Natural killer cell treated with Interleukin-12 subunit alpha and Interleukin-12 subunit beta and Interleukin-15 and Interleukin-18, amount 100 ng/mL, for 72 hours (primary cell): ENCODE data around the gene AAK1. TPM values are rescaled to one million over a fixed set of nuclear protein-coding genes. Genes with fewer than 3 reads are reported as not detected.

Source experiments
- ATAC-seq, 2 donors: fragments of 150-1000 bp; cut with Tn5 transposase in 1 of 2; sonication (Bioruptor Pico), chemical (Tn5 transposase) in 1 of 2; 2 replicates each; pipeline ENCODE4 v1.10.0; 2021
- DNase-seq: peaks from one replicate; pipeline ENCODE4 v3.0.0; 2022; ENCODE audit warnings: low spot score
- H3K27ac Mint-ChIP-seq, 2 donors: 1 replicate in 1 of 2; 2 replicates in 1 of 2; pipeline ENCODE4 v1.8.0; 2022; ENCODE audit warnings: mixed read lengths in 2 of 2, mild to moderate bottlenecking in 1 of 2, moderate library complexity in 1 of 2
- H3K27me3 Mint-ChIP-seq, 2 donors: 1 replicate in 1 of 2; 2 replicates in 1 of 2; pipeline ENCODE4 v1.8.0; 2022; ENCODE audit warnings: mixed read lengths in 2 of 2
- H3K36me3 Mint-ChIP-seq: one replicate; pipeline ENCODE4 v1.8.0; 2022; ENCODE audit warnings: mixed read lengths
- H3K4me1 Mint-ChIP-seq, 2 donors: 1 replicate in 1 of 2; 2 replicates in 1 of 2; pipeline ENCODE4 v1.8.0; 2022; ENCODE audit warnings: low read depth in 2 of 2, mixed read lengths in 2 of 2, mild to moderate bottlenecking in 1 of 2
- H3K4me3 Mint-ChIP-seq: one replicate; pipeline ENCODE4 v1.8.0; 2022; ENCODE audit warnings: mixed read lengths
- H3K9me3 Mint-ChIP-seq: 2 replicates; pipeline ENCODE4 v1.8.0; 2022; ENCODE audit warnings: mixed read lengths
- total RNA-seq, 2 donors: library from RNA; stranded (reverse); gene quantifications; one replicate each; pipeline ENCODE4 v1.2.3, GENCODE V29; 2022

AAK1 gene
- total RNA-seq, 2 donors from 2014 or later: 97.1 to 114 TPM

GRCh38 chr2:69538249-69538648 lies 105.3 kb downstream of the AAK1 start:
- Mint-ChIP-seq H3K27me3 (no peaks in the 10 kb centered on the region), H3K4me3 (no peak overlapping the region), H3K9me3 (peaks cover 3% of the 10 kb centered on the region), H3K4me1 (peaks cover 38 to 39% of the 10 kb centered on the region in 2 donors), H3K36me3 (peaks cover 33% of the 10 kb centered on the region), H3K27ac (peak overlapping the region in 1 of 2 donors; percentile 31)
- peak in 1 of 2 donors; percentile 64 for ATAC-seq
- DNase-seq: no peak

GRCh38 chr2:69535817-69536241 lies 107.7 kb downstream of the AAK1 start:
- DNase-seq (no peak), ATAC-seq (no peak)
- Mint-ChIP-seq H3K36me3 (peaks cover 38% of the 10 kb centered on the region), H3K27ac (peak overlapping the region; percentile 24 to 76), H3K4me1 (peaks cover 38 to 39% of the 10 kb centered on the region in 2 donors), H3K4me3 (no peak overlapping the region), H3K27me3 (no peaks in the 10 kb centered on the region), H3K9me3 (peaks cover 3% of the 10 kb centered on the region)

- Mint-ChIP-seq H3K4me3 (no peak overlapping the region), H3K36me3 (peaks cover 41% of the 10 kb centered on the region), H3K27me3 (no peaks in the 10 kb centered on the region), H3K4me1 (peaks cover 10 to 12% of the 10 kb centered on the region in 2 donors), H3K27ac (no peak overlapping the region), H3K9me3 (peaks cover 3% of the 10 kb centered on the region)
- ATAC-seq (no peak), DNase-seq (no peak)
Observed at GRCh38 chr2:69531186-69531585, 112.4 kb downstream of the AAK1 start.

- no peak overlapping the region for H3K4me3 Mint-ChIP-seq
- H3K27ac Mint-ChIP-seq: no peak overlapping the region
- H3K4me1 Mint-ChIP-seq: no peaks in the 10 kb centered on the region
- DNase-seq (no peak), ATAC-seq (no peak)
- H3K27me3 Mint-ChIP-seq: no peaks in the 10 kb centered on the region
- peaks cover 2% of the 10 kb centered on the region for H3K9me3 Mint-ChIP-seq
- H3K36me3 Mint-ChIP-seq: peaks cover 26% of the 10 kb centered on the region
Observed at GRCh38 chr2:69529480-69529879, 114.1 kb downstream of the AAK1 start.

- no peak for ATAC-seq
- H3K4me3 Mint-ChIP-seq: no peak overlapping the region
- no peak overlapping the region for H3K27ac Mint-ChIP-seq
- H3K36me3 Mint-ChIP-seq: peaks cover 17% of the 10 kb centered on the region
- H3K27me3 Mint-ChIP-seq: no peaks in the 10 kb centered on the region
- DNase-seq: no peak
- peaks cover 0 to 3% of the 10 kb centered on the region in 2 donors for H3K4me1 Mint-ChIP-seq
- no peaks in the 10 kb centered on the region for H3K9me3 Mint-ChIP-seq
Observed at GRCh38 chr2:69525261-69525660, 118.3 kb downstream of the AAK1 start.

GRCh38 chr2:69524799-69525198 lies 118.7 kb downstream of the AAK1 start:
- H3K36me3 Mint-ChIP-seq: peaks cover 17% of the 10 kb centered on the region
- no peaks in the 10 kb centered on the region for H3K9me3 Mint-ChIP-seq
- no peaks in the 10 kb centered on the region for H3K27me3 Mint-ChIP-seq
- H3K27ac Mint-ChIP-seq: no peak overlapping the region
- no peak for DNase-seq
- H3K4me3 Mint-ChIP-seq: no peak overlapping the region
- H3K4me1 Mint-ChIP-seq: peaks cover 0 to 3% of the 10 kb centered on the region in 2 donors
- ATAC-seq: no peak

- peaks cover 25% of the 10 kb centered on the region for H3K36me3 Mint-ChIP-seq
- no peak for ATAC-seq
Observed at GRCh38 chr2:69521747-69522146, 121.8 kb downstream of the AAK1 start.

GRCh38 chr2:69518841-69519240 lies 124.7 kb downstream of the AAK1 start:
- no peak for DNase-seq
- Mint-ChIP-seq H3K27ac (peak overlapping the region; percentile 41 to 59), H3K27me3 (no peaks in the 10 kb centered on the region), H3K4me3 (no peak overlapping the region), H3K36me3 (peaks cover 34% of the 10 kb centered on the region), H3K4me1 (peaks cover 13 to 16% of the 10 kb centered on the region in 2 donors), H3K9me3 (no peaks in the 10 kb centered on the region)
- ATAC-seq: peak; percentile 62

More at GRCh38 chr2:69521747-69522146, 121.8 kb downstream of the AAK1 start:
- no peak for DNase-seq
- no peaks in the 10 kb centered on the region for H3K9me3 Mint-ChIP-seq
- peaks cover 8 to 16% of the 10 kb centered on the region in 2 donors for H3K4me1 Mint-ChIP-seq
- H3K27ac Mint-ChIP-seq: peak overlapping the region in 1 of 2 donors; percentile 73
- H3K27me3 Mint-ChIP-seq: no peaks in the 10 kb centered on the region
- H3K4me3 Mint-ChIP-seq: no peak overlapping the region

GRCh38 chr2:69517410-69517809 lies 126.1 kb downstream of the AAK1 start:
- Mint-ChIP-seq H3K4me3 (no peak overlapping the region), H3K4me1 (peaks cover 13 to 16% of the 10 kb centered on the region in 2 donors), H3K9me3 (no peaks in the 10 kb centered on the region), H3K27ac (peak overlapping the region in 1 of 2 donors; percentile 76), H3K27me3 (no peaks in the 10 kb centered on the region), H3K36me3 (peaks cover 42% of the 10 kb centered on the region)
- no peak for ATAC-seq
- DNase-seq: no peak

- H3K4me1 Mint-ChIP-seq: peaks cover 13% of the 10 kb centered on the region in 2 donors
- ATAC-seq: no peak
Observed at GRCh38 chr2:69514819-69515218, 128.7 kb downstream of the AAK1 start.

GRCh38 chr2:69514406-69514805 lies 129.1 kb downstream of the AAK1 start:
- no peaks in the 10 kb centered on the region for H3K9me3 Mint-ChIP-seq
- H3K27ac Mint-ChIP-seq: peak overlapping the region in 1 of 2 donors; percentile 21
- H3K36me3 Mint-ChIP-seq: peaks cover 50% of the 10 kb centered on the region
- no peak for DNase-seq
- no peak for ATAC-seq
- H3K27me3 Mint-ChIP-seq: no peaks in the 10 kb centered on the region
- H3K4me3 Mint-ChIP-seq: no peak overlapping the region
- H3K4me1 Mint-ChIP-seq: peaks cover 11 to 12% of the 10 kb centered on the region in 2 donors

More at GRCh38 chr2:69514819-69515218, 128.7 kb downstream of the AAK1 start:
- DNase-seq: no peak
- H3K27me3 Mint-ChIP-seq: no peaks in the 10 kb centered on the region
- peak overlapping the region in 1 of 2 donors; percentile 21 for H3K27ac Mint-ChIP-seq
- H3K9me3 Mint-ChIP-seq: no peaks in the 10 kb centered on the region
- H3K4me3 Mint-ChIP-seq: no peak overlapping the region
- H3K36me3 Mint-ChIP-seq: peaks cover 52% of the 10 kb centered on the region

- Mint-ChIP-seq H3K4me3 (no peak overlapping the region), H3K27ac (no peak overlapping the region), H3K27me3 (no peaks in the 10 kb centered on the region), H3K4me1 (peaks cover 14 to 15% of the 10 kb centered on the region in 2 donors), H3K9me3 (no peaks in the 10 kb centered on the region), H3K36me3 (peaks cover 50% of the 10 kb centered on the region)
- ATAC-seq: no peak
- no peak for DNase-seq
Observed at GRCh38 chr2:69512446-69512845, 131.1 kb downstream of the AAK1 start.

GRCh38 chr2:69510204-69510603 lies 133.3 kb downstream of the AAK1 start:
- H3K27ac Mint-ChIP-seq: no peak overlapping the region
- no peak for ATAC-seq

GRCh38 chr2:69509750-69510140 lies 133.8 kb downstream of the AAK1 start:
- H3K4me1 Mint-ChIP-seq: peaks cover 14 to 15% of the 10 kb centered on the region in 2 donors
- no peak overlapping the region for H3K27ac Mint-ChIP-seq
- H3K27me3 Mint-ChIP-seq: no peaks in the 10 kb centered on the region
- DNase-seq (no peak), ATAC-seq (no peak)
- H3K4me3 Mint-ChIP-seq: no peak overlapping the region
- no peaks in the 10 kb centered on the region for H3K9me3 Mint-ChIP-seq
- peaks cover 60% of the 10 kb centered on the region for H3K36me3 Mint-ChIP-seq

More at GRCh38 chr2:69510204-69510603, 133.3 kb downstream of the AAK1 start:
- no peak for DNase-seq
- H3K4me3 Mint-ChIP-seq: no peak overlapping the region
- H3K9me3 Mint-ChIP-seq: no peaks in the 10 kb centered on the region
- peaks cover 60% of the 10 kb centered on the region for H3K36me3 Mint-ChIP-seq
- H3K4me1 Mint-ChIP-seq: peaks cover 14 to 15% of the 10 kb centered on the region in 2 donors
- no peaks in the 10 kb centered on the region for H3K27me3 Mint-ChIP-seq
